ENCODE data around the gene IPO11. TPM values are rescaled to one million over a fixed set of nuclear protein-coding genes. Genes with fewer than 3 reads are reported as not detected.
A peak's percentile ranks its signal among the peaks of the same experiment; 100 is the strongest.

The IPO11 gene
- total and polyA plus RNA-seq, 10 donors: 7.8 to 42.2 (median 34.0) TPM

GRCh38 chr5:62577488-62577887 is 164.9 kb downstream of the IPO11 start:
- no peak overlapping the region for H3K4me3 ChIP-seq
- no peaks in the 10 kb centered on the region for H3K9me3 ChIP-seq
- WGBS, 5 donors: 83 to 92% (median 91%) methylated on average over 1 of the region's 1 CpG
- TF ChIP-seq POLR2AphosphoS5 (IDR thresholded peaks at IDR 0.05) (no peak), POLR2A (IDR thresholded peaks at IDR 0.05) (no peak)
- peaks cover 0 to 6% (median 0%) of the 10 kb centered on the region in 6 donors for H3K36me3 ChIP-seq
- H3K27me3 ChIP-seq (replicated peaks in 1 of 7): no peaks in the 10 kb centered on the region
- H3K4me1 ChIP-seq: peaks cover 0 to 59% (median 16%) of the 10 kb centered on the region in 6 donors
- intact Hi-C loops (cut with DNase I; ENCODE audit: low total_unique reads): no loop called here
- no peak for DNase-seq
- H3K27ac ChIP-seq: peak overlapping the region in 2 of 8 donors; percentile 23 to 75

DNA sequence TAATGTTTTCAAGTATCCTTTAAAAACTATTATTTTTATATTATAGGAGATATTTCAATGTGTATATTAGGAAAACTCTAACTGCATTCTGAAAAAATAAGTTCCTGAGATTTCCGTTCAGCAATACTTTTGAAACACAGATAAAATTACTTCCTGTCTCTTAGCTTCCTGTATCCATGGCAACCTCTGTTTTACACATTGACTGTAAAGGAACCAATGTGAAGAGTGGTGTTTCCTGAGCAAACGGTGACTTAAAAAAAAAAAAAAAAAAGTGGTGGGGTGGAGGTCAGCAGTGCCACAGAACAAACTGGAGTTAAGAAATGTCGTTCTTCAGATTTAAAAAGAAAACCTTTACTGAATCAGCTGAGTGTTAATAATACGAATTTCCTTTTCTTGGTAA is 166.0 kb downstream of the IPO11 start, which contains the start of gene LRRC70:
Gene LRRC70 (plus strand): TSS at position 280 of the 400 bp plus-strand sequence. CDS start 620 bp downstream, outside the sequence.
- Histone ChIP-seq H3K27ac (peak within 1 kb of the TSS in 7 of 8 donors; percentile 15 to 75 (median 66)), H3K36me3 (peaks cover 0 to 6% (median 0%) of the 10 kb centered on the region in 6 donors), H3K9me3 (no peaks in the 10 kb centered on the region), H3K27me3 (replicated peaks in 1 of 7) (no peaks in the 10 kb centered on the region), H3K4me1 (peaks cover 0 to 52% (median 16%) of the 10 kb centered on the region in 6 donors), H3K4me3 (peak within 1 kb of the TSS in 7 of 8 donors; percentile 13 to 55 (median 20))
- 3 to 10% (median 7%) methylated on average over 4 of the region's 4 CpGs for WGBS, 5 donors
- DNase-seq: no peak
- intact Hi-C loops (cut with DNase I; ENCODE audit: low total_unique reads): no loop called here
- TF ChIP-seq CTCF (IDR thresholded peaks at IDR 0.05 in 8 of 11, conservative IDR thresholded peaks at IDR 0.05 in 3 of 11) (no peak), POLR2AphosphoS5 (IDR thresholded peaks at IDR 0.05) (no peak), POLR2A (IDR thresholded peaks at IDR 0.05) (no peak)

DNA sequence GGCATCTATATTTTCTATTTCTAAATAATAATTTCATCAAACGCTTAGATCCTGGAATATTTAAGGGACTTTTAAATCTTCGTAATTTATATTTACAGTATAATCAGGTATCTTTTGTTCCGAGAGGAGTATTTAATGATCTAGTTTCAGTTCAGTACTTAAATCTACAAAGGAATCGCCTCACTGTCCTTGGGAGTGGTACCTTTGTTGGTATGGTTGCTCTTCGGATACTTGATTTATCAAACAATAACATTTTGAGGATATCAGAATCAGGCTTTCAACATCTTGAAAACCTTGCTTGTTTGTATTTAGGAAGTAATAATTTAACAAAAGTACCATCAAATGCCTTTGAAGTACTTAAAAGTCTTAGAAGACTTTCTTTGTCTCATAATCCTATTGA is 167.2 kb downstream of the IPO11 start:
- Histone ChIP-seq H3K4me3 (peak overlapping the region in 6 of 8 donors; percentile 14 to 55 (median 20)), H3K4me1 (peaks cover 0 to 61% (median 17%) of the 10 kb centered on the region in 6 donors), H3K27me3 (replicated peaks in 1 of 7) (no peaks in the 10 kb centered on the region), H3K36me3 (peaks cover 0 to 6% (median 0%) of the 10 kb centered on the region in 6 donors), H3K9me3 (no peaks in the 10 kb centered on the region), H3K27ac (peak overlapping the region in 7 of 8 donors; percentile 15 to 75 (median 66))
- TF ChIP-seq POLR2AphosphoS5 (IDR thresholded peaks at IDR 0.05): no peak
- intact Hi-C loops (cut with DNase I; ENCODE audit: low total_unique reads): no loop called here
- DNase-seq: no peak
- WGBS, 5 donors: 35 to 60% (median 44%) methylated on average over 5 of the region's 5 CpGs

DNA sequence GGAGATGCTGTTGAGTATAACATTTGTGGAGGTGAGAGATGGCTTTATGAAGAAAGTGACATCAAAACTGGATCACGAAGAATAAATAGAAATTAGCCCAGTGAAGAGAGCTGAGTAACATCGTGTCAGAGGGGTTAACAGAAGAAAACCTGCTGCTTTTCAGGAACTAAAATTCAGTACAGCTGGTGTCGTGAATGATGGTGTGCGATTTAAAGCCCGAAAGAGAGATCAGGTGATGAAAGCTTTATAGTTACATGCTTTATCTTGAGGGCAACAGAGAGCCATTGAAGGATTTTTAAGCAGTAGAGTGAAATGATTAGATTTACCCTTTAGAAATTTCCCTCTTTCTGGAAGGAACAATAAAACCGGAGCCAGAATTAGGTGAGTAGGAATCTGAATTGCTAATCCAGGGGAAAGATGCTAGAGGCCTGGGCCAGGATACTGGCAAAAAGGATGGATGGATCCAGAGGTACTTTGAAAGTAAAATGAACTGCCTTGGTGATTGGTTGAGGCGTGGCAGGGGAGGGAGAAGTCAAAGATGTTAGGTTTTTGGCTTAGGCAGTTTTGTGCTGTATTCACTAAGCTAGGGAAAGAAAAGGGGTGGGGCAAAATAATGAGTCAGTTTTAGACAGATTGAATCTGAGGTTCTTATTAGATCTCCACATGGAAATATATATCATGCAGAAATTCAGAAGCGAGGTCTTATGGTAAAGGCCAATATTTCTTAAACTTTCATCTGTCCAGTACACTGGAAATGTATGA is 169.5 kb downstream of the IPO11 start:
- peak overlapping the region in 2 of 8 donors; percentile 19 to 36 for H3K4me3 ChIP-seq
- 41 to 56% (median 41%) methylated on average over 8 of the region's 8 CpGs for WGBS, 5 donors
- DNase-seq: no peak
- H3K27me3 ChIP-seq (replicated peaks in 1 of 7): no peaks in the 10 kb centered on the region
- intact Hi-C loops (cut with DNase I; ENCODE audit: low total_unique reads): no loop called here
- peak overlapping the region in 6 of 8 donors; percentile 3 to 75 (median 54) for H3K27ac ChIP-seq
- peaks cover 0 to 6% (median 0%) of the 10 kb centered on the region in 6 donors for H3K36me3 ChIP-seq
- peaks cover 0 to 71% (median 23%) of the 10 kb centered on the region in 6 donors for H3K4me1 ChIP-seq
- TF ChIP-seq POLR2A (IDR thresholded peaks at IDR 0.05) (no peak), POLR2AphosphoS5 (IDR thresholded peaks at IDR 0.05) (no peak), CTCF (IDR thresholded peaks at IDR 0.05 in 8 of 11, conservative IDR thresholded peaks at IDR 0.05 in 3 of 11) (no peak)
- no peaks in the 10 kb centered on the region for H3K9me3 ChIP-seq

DNA sequence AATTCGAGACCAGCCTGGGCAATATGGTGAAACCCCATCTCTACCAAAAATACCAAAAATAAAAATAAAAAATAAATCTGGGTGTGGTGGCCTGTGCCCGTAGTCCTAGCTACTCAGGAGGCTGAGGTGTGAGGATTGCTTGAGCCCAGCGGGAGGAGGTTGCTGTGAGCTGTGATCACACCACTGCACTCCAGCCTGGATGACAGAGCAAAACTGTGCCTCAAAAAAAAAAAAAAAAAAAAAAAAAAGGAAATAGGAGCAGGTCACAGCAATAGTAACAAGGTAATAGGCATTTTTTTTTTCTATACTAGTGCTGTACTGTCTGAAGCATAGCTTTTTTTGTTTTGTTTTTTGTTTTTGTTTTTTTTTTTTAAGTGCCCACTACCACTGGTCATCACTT is 171.8 kb downstream of the IPO11 start:
- intact Hi-C loops (cut with DNase I; ENCODE audit: low total_unique reads): no loop called here
- no peak for TF ChIP-seq POLR2A (IDR thresholded peaks at IDR 0.05)
- no peak for TF ChIP-seq POLR2AphosphoS5 (IDR thresholded peaks at IDR 0.05)
- no peak for TF ChIP-seq CTCF (IDR thresholded peaks at IDR 0.05 in 8 of 11, conservative IDR thresholded peaks at IDR 0.05 in 3 of 11)
- no peak for DNase-seq

More for the DNA sequence above, 171.8 kb downstream of the IPO11 start:
- H3K4me3 ChIP-seq: no peak overlapping the region
- no peaks in the 10 kb centered on the region for H3K27me3 ChIP-seq (replicated peaks in 1 of 7)
- H3K36me3 ChIP-seq: peaks cover 0 to 22% (median 2%) of the 10 kb centered on the region in 6 donors
- WGBS, 5 donors: 86 to 95% (median 93%) methylated on average over 3 of the region's 3 CpGs
- peak overlapping the region in 1 of 8 donors; percentile 64 for H3K27ac ChIP-seq
- H3K9me3 ChIP-seq: no peaks in the 10 kb centered on the region
- peaks cover 0 to 49% (median 7%) of the 10 kb centered on the region in 6 donors for H3K4me1 ChIP-seq

Measured in spleen (tissue), 11 donors.